ENCODE results near the gene TRMT13.

The TRMT13 gene, protein sequence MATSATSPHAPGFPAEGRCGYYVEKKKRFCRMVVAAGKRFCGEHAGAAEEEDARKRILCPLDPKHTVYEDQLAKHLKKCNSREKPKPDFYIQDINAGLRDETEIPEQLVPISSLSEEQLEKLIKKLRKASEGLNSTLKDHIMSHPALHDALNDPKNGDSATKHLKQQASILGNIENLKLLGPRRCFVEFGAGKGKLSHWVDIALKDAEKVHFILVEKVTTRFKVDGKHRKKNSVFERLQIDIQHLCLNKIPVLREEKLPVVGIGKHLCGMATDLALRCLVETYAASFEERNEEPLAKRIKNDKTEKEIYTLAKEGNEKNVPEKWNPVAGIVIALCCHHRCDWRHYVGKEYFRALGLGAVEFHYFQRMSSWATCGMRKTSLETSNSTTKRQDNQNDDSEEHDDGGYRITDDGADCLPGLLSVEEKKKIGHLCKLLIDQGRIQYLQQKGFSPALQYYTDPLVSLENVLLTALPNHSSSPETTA

DNA sequence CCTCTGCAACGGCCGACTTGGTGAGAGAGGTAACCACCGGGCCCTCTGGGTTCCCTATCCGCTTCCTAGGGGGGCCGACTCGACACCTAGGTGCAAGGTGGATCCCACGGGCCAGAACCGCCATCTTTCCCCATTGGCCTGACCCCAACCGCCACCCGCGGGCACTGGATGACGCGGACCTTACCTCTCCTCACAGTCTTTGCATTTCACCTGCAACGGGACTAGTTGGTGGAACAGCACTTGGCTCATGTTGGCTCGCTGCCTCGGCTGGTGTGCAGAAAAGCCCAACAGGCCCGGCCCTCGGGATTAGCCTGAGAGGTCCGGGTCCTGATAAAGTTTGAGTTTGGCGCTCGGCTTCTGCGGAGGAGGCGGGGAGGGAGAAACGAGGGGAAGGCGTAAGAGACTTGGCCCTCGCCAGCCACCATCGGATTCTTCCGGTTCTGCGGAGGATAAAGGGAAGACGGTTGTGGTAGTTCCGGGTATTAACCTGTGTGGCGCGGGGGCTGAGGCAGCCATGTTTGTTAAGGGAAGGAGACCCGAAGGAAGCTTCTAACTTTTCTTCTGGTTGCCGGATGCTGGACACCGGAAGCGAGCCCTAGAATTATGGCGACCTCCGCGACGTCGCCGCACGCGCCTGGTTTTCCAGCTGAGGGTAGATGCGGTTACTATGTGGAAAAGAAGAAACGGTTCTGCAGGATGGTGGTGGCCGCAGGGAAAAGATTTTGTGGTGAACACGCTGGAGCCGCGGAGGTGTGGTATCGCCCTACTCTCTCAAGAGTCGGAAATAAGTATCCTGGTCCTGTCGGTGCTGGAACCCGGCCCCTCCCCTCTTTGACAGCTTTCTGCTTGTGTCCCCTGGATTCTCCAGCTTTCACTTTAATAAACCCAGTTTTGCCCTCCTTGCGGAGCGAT lies at the start of gene TRMT13, which contains the start of gene SASS6:
Gene TRMT13 (plus strand): TSS at position 598 of the 912 bp plus-strand sequence. CDS start 6 bp downstream, at position 604.
Gene SASS6 (minus strand): TSS at position 365 of the 912 bp plus-strand sequence. CDS start 116 bp downstream, at position 249.
- peak; percentile 89 for DNase-seq (ENCODE audit: low spot score)

DNA sequence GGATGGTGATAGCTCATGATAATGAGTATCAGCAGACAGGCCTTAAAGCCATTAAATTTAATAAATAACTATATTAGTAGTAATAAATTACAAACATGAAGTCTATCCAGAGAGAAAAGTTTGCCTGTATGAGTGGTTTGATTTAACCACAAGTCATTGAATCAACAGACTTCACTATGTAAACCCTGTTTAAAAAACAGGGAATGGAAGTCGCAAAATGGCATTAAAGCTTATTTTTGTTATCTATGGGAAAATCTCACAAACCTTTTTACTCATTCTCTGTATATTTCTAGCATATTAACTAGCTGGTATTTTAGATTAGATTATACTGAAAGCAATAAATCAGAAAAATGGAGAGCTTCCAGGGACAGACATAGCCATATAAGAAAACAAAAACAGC lies 45.6 kb upstream of the TRMT13 start:
- no peak for DNase-seq (ENCODE audit: low spot score)

- no peak for DNase-seq (ENCODE audit: low spot score)
Observed at GRCh38 chr1:100089082-100089481, 43.9 kb upstream of the TRMT13 start.

DNA sequence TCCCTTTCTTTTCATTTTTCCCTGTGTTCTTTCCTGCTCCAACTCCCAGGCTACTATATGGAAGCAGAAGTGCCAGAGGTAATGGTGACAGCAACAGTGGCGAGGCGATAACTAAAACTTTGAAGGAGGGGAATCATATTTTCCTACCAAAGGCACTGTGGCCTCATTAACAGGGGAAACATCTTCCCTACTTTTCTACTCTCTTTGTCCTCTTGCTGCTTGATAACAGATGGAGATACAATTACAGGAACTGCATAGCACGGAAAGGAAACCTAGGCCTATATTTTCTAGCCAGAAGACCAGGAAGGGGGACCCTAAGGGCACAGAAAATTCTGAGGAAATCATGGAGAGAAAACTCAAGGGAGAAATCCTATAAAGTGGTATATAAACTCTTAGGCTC lies 42.5 kb upstream of the TRMT13 start:
- no peak for DNase-seq (ENCODE audit: low spot score)

DNA sequence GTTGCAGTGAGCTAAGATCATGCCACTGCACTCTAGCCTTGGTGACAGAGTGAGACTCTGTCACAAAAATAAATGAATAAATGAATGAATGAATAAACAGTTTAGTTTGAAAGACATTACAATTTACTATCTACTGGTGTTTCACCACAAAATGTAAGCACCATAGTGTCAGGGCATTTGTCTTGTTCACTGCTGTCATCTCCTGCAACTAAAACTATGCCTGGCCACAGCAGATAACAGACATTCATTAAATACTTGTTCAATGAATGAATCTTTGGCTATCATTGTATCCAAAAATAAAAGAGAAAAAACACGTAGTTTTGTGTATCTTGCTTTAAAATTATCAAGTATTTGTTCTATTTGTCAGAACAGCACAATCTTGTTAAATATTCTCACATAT lies 32.8 kb upstream of the TRMT13 start:
- DNase-seq (ENCODE audit: low spot score): no peak

DNA sequence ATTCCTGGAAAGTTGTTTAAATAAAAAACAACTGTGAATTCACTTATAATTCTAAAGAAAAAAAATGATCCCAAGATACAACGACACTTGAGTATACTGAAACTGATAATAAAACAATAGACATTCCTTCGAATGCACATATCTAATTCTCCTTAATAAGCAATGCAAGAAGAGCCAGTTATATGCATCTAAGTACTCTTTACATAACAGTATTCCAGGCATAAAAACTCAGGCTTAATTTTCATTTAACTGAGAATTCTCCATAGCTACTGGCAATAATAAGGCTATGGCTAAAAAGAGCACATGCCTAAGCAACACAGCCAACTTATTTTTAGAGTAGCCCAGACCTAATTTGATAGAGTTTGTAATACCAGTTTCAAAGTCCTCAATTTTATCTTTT lies 31.4 kb upstream of the TRMT13 start:
- no peak for DNase-seq (ENCODE audit: low spot score)

DNA sequence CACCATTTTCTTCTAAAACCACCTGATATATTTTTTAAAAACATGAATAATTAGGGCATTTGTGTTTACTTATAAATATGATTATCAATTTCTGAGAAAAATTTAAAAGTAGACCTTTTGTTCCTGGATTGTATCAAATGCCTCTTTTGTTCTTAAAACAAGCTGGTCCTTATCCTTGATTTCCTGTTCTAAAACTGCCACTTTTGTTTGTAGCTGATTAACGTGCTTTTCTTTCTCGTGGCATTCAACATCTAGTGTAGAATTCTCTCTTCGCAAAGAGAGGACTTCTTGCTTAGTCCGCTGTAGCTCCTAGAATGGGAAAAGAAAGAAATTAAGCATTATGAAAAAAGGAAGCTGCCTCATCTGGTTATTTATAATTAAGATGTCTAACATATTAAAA lies 25.3 kb upstream of the TRMT13 start:
- DNase-seq (ENCODE audit: low spot score): no peak

GRCh38 chr1:100109554-100110066 lies 23.4 kb upstream of the TRMT13 start:
- no peak for DNase-seq (ENCODE audit: low spot score)

- DNase-seq (ENCODE audit: low spot score): no peak
Observed at GRCh38 chr1:100115524-100115923, 17.4 kb upstream of the TRMT13 start.

GRCh38 chr1:100122177-100122576 lies 10.8 kb upstream of the TRMT13 start:
- DNase-seq (ENCODE audit: low spot score): no peak

GRCh38 chr1:100127226-100127625 lies 5.7 kb upstream of the TRMT13 start:
- DNase-seq (ENCODE audit: low spot score): no peak

DNA sequence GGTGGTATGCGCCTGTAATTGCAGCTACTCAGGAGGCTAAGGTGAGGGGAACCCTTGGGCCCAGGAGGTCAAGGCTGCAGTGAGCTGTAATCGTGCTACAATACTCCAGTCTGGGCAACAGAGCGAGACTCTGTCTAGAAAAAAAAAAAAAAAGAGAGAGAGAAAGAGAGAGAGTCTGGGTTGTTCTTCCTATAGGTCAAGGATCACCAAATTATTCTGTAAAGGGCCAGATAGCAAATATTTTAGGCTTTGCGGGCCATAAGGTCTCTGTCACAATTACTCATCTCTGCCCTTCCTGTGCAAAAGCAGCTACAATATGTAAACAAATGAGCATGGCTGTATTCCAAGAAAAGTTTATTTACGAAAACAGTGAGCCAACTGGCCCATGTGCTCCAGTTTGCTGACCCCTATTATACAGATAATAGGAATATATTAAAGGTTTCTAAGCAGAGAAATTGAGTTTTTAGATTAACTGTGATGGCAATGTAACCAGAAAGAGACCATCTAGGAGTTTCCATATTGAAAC lies 2.3 kb upstream of the TRMT13 start:
- no peak for DNase-seq (ENCODE audit: low spot score)

DNA sequence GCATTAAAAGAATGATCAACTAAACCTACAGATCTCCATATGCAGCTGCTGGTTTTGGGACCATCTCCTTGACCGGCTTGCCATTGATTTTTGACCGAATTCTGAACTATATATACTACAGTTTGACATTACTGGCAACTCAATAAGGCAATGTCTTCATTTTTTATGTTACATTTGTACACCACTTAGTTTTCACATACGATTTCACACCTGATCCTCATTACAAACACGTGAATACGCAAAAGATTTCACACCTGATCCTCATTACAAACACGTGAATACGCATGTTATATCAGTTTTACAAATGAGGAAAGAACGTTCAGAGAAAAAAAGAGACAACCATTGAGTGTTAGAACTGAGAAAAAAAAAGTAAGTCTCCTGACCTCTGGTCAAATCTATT lies 1.3 kb upstream of the TRMT13 start:
- DNase-seq (ENCODE audit: low spot score): no peak

DNA sequence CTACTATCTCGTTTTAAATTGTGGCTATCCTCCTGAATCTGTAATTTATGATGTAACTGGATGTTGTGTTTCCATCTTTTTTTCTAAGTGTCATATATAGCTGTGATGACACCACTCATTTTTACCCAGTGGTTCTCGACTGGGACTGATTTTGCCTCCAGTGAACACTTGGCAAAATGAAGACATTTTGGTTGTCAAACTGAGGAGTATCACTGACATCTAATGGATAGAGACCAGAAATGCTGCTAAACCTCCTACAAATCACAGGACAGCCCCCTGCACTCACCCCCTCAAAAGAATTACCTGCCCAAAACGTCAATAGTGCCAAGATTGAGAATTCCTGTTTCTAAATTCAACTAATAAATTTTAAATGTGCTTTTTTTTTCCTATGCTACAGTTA lies 1.9 kb downstream of the TRMT13 start:
- DNase-seq (ENCODE audit: low spot score): peak; percentile 10

- DNase-seq (ENCODE audit: low spot score): no peak
Observed at GRCh38 chr1:100137602-100138001, 4.6 kb downstream of the TRMT13 start.

GRCh38 chr1:100141192-100141591 lies 8.2 kb downstream of the TRMT13 start:
- no peak for DNase-seq (ENCODE audit: low spot score)

DNA sequence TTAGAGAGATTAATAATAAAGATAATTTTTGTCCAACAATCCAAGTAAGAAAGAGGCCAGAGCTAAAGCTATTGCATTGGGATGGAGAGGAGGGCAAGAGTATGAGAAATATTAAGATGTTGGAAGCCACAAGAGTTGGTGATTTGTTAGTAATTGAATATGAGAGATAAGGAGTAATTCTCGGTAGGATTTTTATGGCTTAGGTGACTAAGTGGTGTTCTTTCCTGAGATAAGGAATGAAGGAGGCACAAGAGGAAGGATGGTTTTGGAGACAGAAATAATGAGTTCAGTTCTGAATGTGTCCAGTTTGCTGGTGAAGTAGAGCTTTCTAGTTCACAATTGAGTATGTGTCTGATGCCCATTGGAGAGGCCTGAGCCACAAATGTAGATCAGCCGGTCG lies 9.4 kb downstream of the TRMT13 start:
- DNase-seq (ENCODE audit: low spot score): no peak

GRCh38 chr1:100145116-100145515 lies 12.2 kb downstream of the TRMT13 start:
- no peak for DNase-seq (ENCODE audit: low spot score)

- DNase-seq (ENCODE audit: low spot score): no peak
Observed at GRCh38 chr1:100146958-100147357, 14.0 kb downstream of the TRMT13 start.

DNA sequence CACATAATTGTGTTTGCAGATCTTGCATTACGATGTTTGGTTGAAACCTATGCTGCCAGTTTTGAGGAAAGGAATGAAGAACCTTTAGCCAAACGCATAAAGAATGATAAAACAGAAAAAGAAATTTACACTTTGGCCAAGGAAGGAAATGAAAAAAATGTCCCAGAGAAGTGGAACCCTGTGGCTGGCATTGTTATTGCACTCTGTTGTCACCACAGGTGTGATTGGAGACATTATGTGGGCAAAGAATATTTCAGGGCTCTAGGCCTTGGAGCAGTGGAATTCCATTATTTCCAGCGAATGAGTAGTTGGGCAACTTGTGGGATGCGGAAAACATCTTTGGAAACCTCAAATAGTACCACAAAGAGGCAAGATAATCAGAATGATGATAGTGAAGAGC lies 14.9 kb downstream of the TRMT13 start:
- DNase-seq (ENCODE audit: low spot score): no peak

GRCh38 chr1:100151679-100152078 lies 18.7 kb downstream of the TRMT13 start:
- DNase-seq (ENCODE audit: low spot score): no peak

GRCh38 chr1:100152271-100152670 lies 19.3 kb downstream of the TRMT13 start:
- no peak for DNase-seq (ENCODE audit: low spot score)
